MM.1S (cell line): Measurements from ENCODE around the gene APOH.

ENCODE experiments used
- CTCF ChIP-seq: fragments of 300-600 bp; sonication (generic); IDR thresholded peaks from 2 replicates; pipeline ENCODE4 v1.5.1; 2016; ENCODE audit warnings: antibody characterized with exemption, low read length, mixed read lengths
- EZH2phosphoT487 ChIP-seq: fragments of 300-600 bp; sonication (generic); IDR thresholded peaks from 2 replicates; pipeline ENCODE4 v1.6.1; 2018; ENCODE audit warnings: antibody characterized with exemption, low read length

- no peak for TF ChIP-seq CTCF
- TF ChIP-seq EZH2phosphoT487, result no peak
These were observed 45.7 kb downstream of the APOH start for GRCh38 chr17:66183529-66183928.
